ENCODE data around the gene ECI2. TPM values are rescaled to one million over a fixed set of nuclear protein-coding genes. Genes with fewer than 3 reads are reported as not detected.

The ECI2 gene
- 0.10 and 2.0 TPM in 2 replicates for total RNA-seq (2014; rRNA removed; shearing (Covaris generic))

- DNase-seq (ENCODE audit: low spot score) = peak; percentile 25
Observed at GRCh38 chr6:4134841-4135664, at the start of gene ECI2. ECI2 (minus strand) TSS chr6:4135575; CDS start chr6:4135560, 15 bp downstream.

DNA sequence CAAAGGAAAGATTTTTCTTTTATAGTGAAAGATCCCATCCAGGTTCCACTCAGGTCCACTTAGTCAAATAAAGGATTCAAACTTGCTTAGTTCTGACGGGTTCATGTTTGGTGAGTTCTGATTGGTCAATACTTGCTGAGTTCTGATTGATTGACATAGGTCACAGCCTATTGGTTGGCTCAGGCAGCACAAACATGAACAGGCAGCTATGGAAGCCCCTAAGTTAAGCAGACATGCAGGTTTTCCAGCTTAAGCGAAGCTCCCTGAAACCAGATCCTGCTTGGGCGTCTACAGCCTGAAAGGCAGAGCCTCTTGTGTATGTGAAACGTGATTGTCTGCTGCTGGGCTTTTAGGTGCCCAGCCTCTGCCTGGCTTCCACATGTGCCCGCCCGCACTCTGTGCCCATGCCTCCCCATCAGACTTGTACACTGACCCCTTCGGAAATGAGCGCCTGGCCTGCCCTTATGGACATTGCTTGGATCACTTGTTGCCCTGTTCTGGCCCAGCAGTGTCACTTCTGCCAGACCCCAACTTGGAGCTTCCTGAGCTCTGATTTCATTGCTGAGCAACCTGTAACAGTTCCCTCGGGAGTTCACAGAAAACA is 45.4 kb upstream of the ECI2 start:
- DNase-seq (ENCODE audit: low spot score) = peak; percentile 9

DNA sequence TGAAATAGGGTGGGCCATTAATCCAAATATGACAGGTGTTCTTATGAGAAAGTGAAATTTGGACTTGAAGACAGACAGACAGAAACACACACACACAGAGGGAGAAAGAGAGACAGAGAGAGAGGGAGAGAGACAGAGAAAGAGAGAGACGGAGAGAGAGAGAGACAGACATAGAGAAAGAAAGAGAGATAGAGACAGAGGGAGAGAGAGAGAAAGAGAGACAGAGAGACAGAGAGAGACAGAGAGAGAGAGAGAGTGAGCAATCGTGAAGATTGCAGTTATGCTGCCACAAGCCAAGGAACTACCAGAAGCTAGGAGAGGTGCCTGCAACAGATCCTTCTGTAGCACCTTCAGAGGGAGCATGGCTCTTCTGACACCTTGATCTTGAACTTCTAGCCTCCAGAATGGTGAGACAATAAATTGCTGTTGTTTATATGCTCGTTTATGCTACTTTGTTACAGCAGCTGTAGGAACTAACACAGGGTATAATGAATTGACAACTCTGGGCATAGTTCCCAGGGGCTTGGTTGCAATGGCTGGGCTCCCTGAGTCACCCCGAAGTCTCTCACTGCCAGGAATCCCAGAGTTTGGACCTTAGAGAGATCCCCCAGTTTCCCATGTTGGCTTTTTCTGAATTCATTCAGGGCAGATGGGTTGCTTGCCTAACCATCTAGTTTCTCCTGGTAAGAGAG is 44.7 kb upstream of the ECI2 start:
- no peak for DNase-seq (ENCODE audit: low spot score)

DNA sequence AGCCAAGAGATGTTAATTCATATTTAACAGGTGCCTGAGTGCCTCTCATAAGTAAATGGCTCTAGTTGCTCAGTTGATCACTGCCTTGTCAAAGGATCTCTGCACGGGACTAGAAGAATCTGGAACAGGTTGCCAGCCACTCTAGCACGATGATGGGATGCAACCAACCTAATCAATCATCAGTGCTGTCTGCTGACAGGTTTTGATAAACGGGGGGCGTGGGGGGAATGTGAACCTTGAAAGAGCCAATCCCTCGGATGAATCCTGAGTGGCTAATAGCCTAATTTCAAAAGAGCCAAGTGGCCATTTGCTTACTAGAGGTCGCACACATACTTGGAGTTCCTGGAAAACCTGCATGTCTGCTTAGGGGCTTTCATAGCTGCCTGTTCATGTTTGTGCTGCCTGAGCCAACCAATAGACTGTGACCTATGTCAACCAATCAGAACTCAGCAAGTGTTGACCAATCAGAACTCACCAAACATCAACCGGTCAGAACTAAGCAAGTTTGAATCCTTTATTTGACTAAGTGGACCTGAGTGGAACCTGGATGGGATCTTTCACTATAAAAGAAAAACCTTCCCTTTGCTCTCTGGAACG is 43.5 kb upstream of the ECI2 start:
- no peak for DNase-seq (ENCODE audit: low spot score)

GRCh38 chr6:4176907-4177306 is 41.5 kb upstream of the ECI2 start:
- no peak for DNase-seq (ENCODE audit: low spot score)

GRCh38 chr6:4174042-4174441 is 38.7 kb upstream of the ECI2 start:
- no peak for DNase-seq (ENCODE audit: low spot score)

- DNase-seq (ENCODE audit: low spot score) = no peak
Observed at GRCh38 chr6:4172368-4172767, 37.0 kb upstream of the ECI2 start.

DNA sequence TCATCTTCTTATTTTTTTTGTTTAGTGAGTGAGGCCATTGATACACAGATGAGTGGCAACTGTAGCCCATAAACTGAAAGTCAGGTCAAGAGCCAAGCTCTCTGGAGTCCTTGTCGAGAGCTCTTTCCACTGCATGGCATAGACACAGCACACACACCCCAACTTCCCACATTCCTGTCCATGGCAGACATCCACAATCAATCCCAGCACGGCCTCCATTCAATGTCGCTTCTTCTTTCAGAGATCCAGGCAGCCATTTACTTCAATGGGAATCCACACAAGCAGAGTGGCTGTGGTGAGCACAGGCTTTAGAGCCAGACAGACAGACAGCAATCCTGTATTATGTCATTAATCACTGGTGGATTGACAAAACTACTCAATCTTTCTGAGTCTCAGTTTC is 34.9 kb upstream of the ECI2 start:
- DNase-seq (ENCODE audit: low spot score) = no peak

GRCh38 chr6:4169028-4169789 is 33.8 kb upstream of the ECI2 start:
- no peak for DNase-seq (ENCODE audit: low spot score)

- no peak for DNase-seq (ENCODE audit: low spot score)
Observed at GRCh38 chr6:4167833-4168232, 32.5 kb upstream of the ECI2 start.

GRCh38 chr6:4167123-4167522 is 31.7 kb upstream of the ECI2 start:
- DNase-seq (ENCODE audit: low spot score) = no peak

DNA sequence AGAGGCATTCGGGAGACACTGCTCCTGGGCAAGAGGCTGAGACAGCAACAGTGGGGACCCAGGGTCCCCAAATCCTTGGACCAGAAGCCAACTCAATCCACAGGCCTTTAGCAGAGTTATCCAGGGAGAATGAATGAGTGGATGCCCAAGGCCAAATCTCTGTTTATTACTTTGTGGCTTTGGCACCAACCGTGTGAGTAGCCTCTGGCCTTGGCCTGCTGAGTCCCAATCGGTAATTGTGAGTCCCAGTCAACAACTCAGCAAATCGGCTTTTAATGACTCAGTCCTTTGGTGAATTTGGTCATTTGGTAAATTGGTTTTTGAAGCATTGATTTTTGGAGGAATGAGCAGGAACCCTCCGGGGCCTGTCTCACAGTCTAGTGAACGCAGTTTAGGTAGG is 29.1 kb upstream of the ECI2 start:
- DNase-seq (ENCODE audit: low spot score) = no peak

DNA sequence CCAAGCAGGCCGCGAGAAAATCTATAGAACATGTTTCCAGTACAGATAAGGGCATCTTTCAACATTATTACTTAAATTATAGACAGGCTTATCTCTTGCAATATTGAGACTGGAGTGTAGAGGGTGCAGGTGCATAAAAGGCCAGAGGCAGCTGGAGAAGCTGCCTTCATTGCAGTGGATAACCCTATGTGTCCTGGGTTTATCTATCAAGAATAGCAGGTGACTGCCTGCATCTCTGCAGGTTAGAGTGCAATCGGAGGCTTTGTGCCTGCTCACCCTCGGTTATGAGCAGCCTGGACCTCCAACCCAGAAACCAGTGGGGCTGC is 28.7 kb upstream of the ECI2 start:
- no peak for DNase-seq (ENCODE audit: low spot score)

DNA sequence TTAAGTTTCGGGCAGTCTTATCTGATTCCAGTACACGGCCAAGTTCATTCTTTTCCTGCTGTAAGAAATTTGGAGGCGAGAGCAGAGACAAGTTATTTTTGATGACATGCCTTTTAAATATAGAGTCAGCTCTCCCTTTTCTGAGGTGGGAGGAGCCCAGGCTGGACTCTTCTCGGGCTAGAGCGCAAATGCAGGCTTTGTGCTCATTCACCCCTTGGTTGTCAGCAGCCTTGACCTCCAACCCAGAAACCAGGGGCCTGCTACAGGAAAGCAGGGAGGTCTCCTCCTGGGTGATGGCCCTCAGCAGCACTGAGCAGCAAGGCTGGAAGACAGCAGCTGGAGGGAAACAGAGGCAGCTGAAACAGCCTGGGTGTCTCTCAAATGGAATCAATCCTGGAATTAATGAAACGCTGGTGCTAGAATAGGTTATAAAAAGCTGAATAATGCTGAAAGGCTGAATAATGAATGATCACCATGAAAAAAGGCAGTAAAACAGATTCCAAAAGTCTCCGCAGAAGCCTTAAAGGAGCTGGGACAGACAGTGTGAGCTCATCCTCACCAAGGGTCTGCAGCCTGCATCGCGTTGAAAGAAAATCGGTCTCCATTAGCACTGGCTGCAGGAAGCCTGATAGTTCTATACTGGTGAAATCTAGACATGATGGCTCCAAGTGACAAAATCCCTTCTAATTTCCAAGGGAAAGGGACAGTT is 28.2 kb upstream of the ECI2 start:
- DNase-seq (ENCODE audit: low spot score) = no peak

DNA sequence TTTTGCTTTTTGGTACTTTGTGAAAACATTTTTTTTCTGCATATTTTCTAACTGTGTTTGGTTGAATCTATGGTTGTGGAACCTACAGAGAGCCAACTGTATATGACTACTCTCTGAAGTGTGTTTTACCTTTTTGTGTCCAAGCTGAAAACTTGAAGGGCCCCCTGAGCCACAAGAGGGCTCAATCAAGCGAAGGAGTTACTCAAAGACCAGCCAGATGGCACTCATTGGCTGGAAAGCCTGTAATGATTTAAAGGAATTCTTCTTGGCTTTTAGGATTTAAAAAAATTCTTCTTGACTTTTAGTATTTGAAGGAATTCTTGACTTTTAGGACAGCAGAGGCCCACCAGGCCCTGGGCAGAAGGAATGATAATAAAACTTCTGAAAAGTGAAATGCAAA is 27.0 kb upstream of the ECI2 start:
- DNase-seq (ENCODE audit: low spot score) = no peak

GRCh38 chr6:4159491-4159890 is 24.1 kb upstream of the ECI2 start:
- DNase-seq (ENCODE audit: low spot score) = no peak

- DNase-seq (ENCODE audit: low spot score) = no peak
Observed at GRCh38 chr6:4157506-4157905, 22.1 kb upstream of the ECI2 start.

DNA sequence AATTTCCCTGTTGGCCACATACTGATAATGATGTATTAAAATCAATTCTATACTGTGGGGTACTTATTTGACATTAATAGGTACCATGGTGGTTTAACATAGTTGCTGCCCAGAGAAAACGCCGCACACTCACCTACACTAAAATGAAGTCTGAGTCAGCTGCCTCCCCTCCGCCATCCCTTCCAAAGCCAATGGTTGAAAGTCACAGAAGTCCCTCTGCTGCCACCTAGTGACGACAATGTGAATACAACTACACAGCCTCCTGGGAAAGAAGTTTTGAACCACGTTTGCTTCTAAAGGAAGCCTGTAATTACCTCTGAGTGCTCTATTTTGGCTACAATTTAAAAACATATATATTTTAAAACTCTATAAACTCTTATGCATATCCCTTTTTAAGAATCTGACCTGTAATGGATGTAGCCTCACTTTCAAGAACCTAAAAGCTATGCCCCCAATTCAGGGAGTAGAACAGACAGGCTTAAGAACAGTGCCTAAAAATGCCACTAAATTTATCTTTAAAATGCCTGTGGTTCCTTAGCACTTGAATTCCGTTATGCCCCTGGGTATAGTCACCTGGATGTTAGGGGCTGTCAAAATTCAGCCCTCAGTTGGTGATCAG is 20.6 kb upstream of the ECI2 start:
- DNase-seq (ENCODE audit: low spot score) = peak; percentile 89

DNA sequence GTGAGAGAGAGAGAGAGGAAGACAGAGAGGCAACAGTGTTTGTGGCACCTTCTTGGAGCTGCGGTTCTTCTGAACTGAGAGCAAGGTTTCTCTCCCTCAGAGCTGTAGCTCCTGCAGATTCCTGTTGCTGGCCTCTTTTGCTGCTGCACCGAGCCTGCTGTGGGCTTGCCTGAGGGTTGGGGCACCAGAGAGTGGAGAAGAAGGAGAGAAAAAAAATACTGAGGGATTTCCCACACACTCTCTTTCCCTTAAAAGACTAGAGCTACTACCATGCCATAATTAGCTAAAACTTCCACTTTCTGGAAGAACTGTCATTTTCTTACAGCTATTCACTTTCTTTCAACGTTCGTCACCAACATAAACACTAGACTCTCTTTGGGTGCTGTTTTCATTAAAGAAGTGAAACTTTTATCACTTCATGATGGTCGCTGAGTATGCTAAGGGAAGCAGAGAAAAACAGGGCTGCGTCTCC is 18.2 kb upstream of the ECI2 start:
- DNase-seq (ENCODE audit: low spot score) = no peak

GRCh38 chr6:4145083-4145482 is 9.7 kb upstream of the ECI2 start:
- no peak for DNase-seq (ENCODE audit: low spot score)
